ENCODE results near the gene ABHD12. TPM values are rescaled to one million over a fixed set of nuclear protein-coding genes. Genes with fewer than 3 reads are reported as not detected.

The ABHD12 gene
- total RNA-seq, 2 donors from 2014 or later = 54.2 to 60.6 TPM

GRCh38 chr20:25320035-25320800, 70.4 kb downstream of the ABHD12 start:
- Histone ChIP-seq H3K27ac (no peak overlapping the region), H3K4me1 (peaks cover 4% of the 10 kb centered on the region), H3K4me3 (no peak overlapping the region), H3K27me3 (no peaks in the 10 kb centered on the region), H3K36me3 (no peaks in the 10 kb centered on the region), H3K9me3 (no peaks in the 10 kb centered on the region), H3K9ac (ENCODE audit: low read depth in 2 of 2, low read length in 2 of 2) (no peak overlapping the region)
- no peak for TF ChIP-seq CTCF (IDR thresholded peaks at IDR 0.05)
- peak; percentile 15 for DNase-seq
- intact Hi-C loops (cut with DNase I) = no loop called here

DNA sequence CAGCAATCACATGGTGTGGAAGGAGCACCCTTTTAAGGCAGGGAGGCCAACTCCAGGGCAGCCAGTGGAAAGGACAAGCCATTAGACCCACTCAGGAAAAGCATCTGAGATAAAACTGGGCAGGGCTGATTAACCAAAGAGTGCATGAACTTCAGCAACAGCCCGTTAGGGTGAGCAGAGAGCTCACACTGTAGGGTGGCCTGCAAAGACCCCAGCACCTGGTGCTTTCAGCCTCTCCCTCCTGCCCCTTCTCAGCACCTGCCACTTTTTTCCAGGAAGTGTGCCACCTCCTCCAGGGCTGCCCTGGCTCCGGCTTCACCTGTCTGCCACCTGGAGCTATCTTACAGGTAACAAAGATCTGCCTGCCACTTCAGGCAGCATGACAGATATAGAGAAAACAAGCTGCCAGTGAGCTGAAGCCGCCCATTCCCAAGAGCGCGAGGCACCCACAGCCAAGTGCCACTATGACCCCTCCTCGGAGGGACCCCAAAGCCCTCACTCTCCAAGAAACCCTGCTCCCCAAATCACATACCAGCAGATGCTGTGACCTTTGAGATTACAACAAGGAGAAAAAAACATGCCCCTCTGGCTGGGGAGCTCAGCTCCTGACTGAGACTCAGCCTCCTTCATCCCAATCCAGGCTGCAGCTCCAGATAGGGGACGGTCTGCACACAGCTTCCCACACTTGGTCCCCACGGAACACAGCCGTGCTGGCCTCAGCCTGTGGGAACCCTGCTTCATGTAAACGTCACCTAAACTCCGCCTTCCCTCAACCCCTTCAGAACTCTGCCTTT, 71.2 kb downstream of the ABHD12 start:
- Histone ChIP-seq H3K9ac (ENCODE audit: low read depth in 2 of 2, low read length in 2 of 2) (no peak overlapping the region), H3K4me3 (no peak overlapping the region), H3K27me3 (no peaks in the 10 kb centered on the region), H3K27ac (peak overlapping the region; percentile 28), H3K36me3 (no peaks in the 10 kb centered on the region), H3K9me3 (no peaks in the 10 kb centered on the region), H3K4me1 (peaks cover 4% of the 10 kb centered on the region)
- DNase-seq = peak; percentile 20
- intact Hi-C loops (cut with DNase I) = no loop called here
- TF ChIP-seq CTCF (IDR thresholded peaks at IDR 0.05) = no peak

- H3K27ac ChIP-seq = peak overlapping the region; percentile 36
- no peak for DNase-seq
- intact Hi-C loops (cut with DNase I) = no loop called here
Measured at GRCh38 chr20:25318471-25319240, 72.0 kb downstream of the ABHD12 start.

GRCh38 chr20:25317351-25318075, 73.1 kb downstream of the ABHD12 start:
- TF ChIP-seq CTCF (IDR thresholded peaks at IDR 0.05) = no peak
- Histone ChIP-seq H3K4me3 (no peak overlapping the region), H3K9me3 (no peaks in the 10 kb centered on the region), H3K9ac (ENCODE audit: low read depth in 2 of 2, low read length in 2 of 2) (peak overlapping the region; percentile 9 to 30), H3K27me3 (no peaks in the 10 kb centered on the region), H3K4me1 (peaks cover 4% of the 10 kb centered on the region), H3K27ac (peak overlapping the region; percentile 36), H3K36me3 (no peaks in the 10 kb centered on the region)
- no peak for DNase-seq
- intact Hi-C loops (cut with DNase I) = no loop called here

More at GRCh38 chr20:25318471-25319240, 72.0 kb downstream of the ABHD12 start:
- Histone ChIP-seq H3K9me3 (no peaks in the 10 kb centered on the region), H3K4me3 (no peak overlapping the region), H3K9ac (ENCODE audit: low read depth in 2 of 2, low read length in 2 of 2) (no peak overlapping the region), H3K27me3 (no peaks in the 10 kb centered on the region), H3K4me1 (peaks cover 4% of the 10 kb centered on the region), H3K36me3 (no peaks in the 10 kb centered on the region)
- no peak for TF ChIP-seq CTCF (IDR thresholded peaks at IDR 0.05)
